Measurements from ENCODE around the gene SPPL2A. TPM values are rescaled to one million over a fixed set of nuclear protein-coding genes. Genes with fewer than 3 reads are reported as not detected.

SPPL2A gene
- total and polyA plus RNA-seq, 2 of the 13 experiments (the other 11 are each of a cell fraction or from before 2014, with no cell fraction given): 80.5 to 105 TPM

- H3K9me3 ChIP-seq (ENCODE audit: low read length): no peaks in the 10 kb centered on the region
- no peak overlapping the region for H2AFZ ChIP-seq (ENCODE audit: low read length)
- intact Hi-C loops (cut with micrococcal nuclease; ENCODE audit: unreplicated experiment): no loop called here
- peaks cover 7 to 20% of the 10 kb centered on the region in 2 experiments; a peak in 3 of 5 replicates for H3K36me3 ChIP-seq (replicated peaks in 1 of 2; ENCODE audit: control insufficient read depth in 1 of 2, insufficient read depth in 2 of 2, low read length in 2 of 2)
- H3K4me3 ChIP-seq (replicated peaks in 1 of 3; ENCODE audit: insufficient read depth in 1 of 3, low read depth in 2 of 3, low read length in 3 of 3): no peak overlapping the region
- TF ChIP-seq ZFYVE20 (CRISPR knock-in tag; IDR thresholded peaks at IDR 0.05; ENCODE audit: borderline replicate concordance, low read depth) (no peak), ZNF264 (CRISPR knock-in tag; IDR thresholded peaks at IDR 0.05) (no peak), MLX (CRISPR knock-in tag; IDR thresholded peaks at IDR 0.05) (no peak), CCAR2 (optimal IDR thresholded peaks at IDR 0.05; ENCODE audit: low read depth, low read length) (no peak), ELK4 (CRISPR knock-in tag; IDR thresholded peaks at IDR 0.05; ENCODE audit: borderline replicate concordance) (no peak), SOX5 (CRISPR knock-in tag; IDR thresholded peaks at IDR 0.05; ENCODE audit: borderline replicate concordance) (no peak), ZNF597 (CRISPR knock-in tag; IDR thresholded peaks at IDR 0.05) (no peak), ZNF280B (CRISPR knock-in tag; IDR thresholded peaks at IDR 0.05; ENCODE audit: borderline replicate concordance) (no peak), CC2D1A (CRISPR knock-in tag; IDR thresholded peaks at IDR 0.05) (no peak)
- CTCF ChIA-PET (ENCODE audit: low intra/inter-chr PET ratio, low total read pairs): no interaction called here
- H3K27me3 ChIP-seq (ENCODE audit: control insufficient read depth in 1 of 2, insufficient read depth in 2 of 2, low read length in 2 of 2): no peaks in the 10 kb centered on the region
- no peak overlapping the region for H3K27ac ChIP-seq (ENCODE audit: extremely low read length, insufficient read depth, low read length)
- no peak for DNase-seq (ENCODE audit: low spot score)
- peaks cover 16% of the 10 kb centered on the region for H3K79me2 ChIP-seq (ENCODE audit: insufficient read depth, low read length)
- no peak for ATAC-seq
- no peak for FAIRE-seq
- H3K4me1 ChIP-seq (ENCODE audit: insufficient read depth, low read length): no peaks in the 10 kb centered on the region
- no peak overlapping the region for H3K4me2 ChIP-seq (ENCODE audit: low read depth, low read length)
- in situ Hi-C loops (cut with HindIII; ENCODE audit: extremely low pct_ligation_motif_present, low pct_unique_long_range_greater_than_20kb): no loop called here
- 81% methylated on average over 6 of the region's 6 CpGs for WGBS (ENCODE audit: low lambda C conversion rate)
- no TSS peak for BruUV-seq (replicated peaks)
- no peak overlapping the region for H3K9ac ChIP-seq (ENCODE audit: insufficient read depth, low read depth, low read length)
- H4K20me1 ChIP-seq (ENCODE audit: insufficient read depth, low read length): peaks cover 3% of the 10 kb centered on the region; the same call in 1 of the 2 replicates
- POLR2A ChIA-PET: no interaction called here
These were observed 15.2 kb downstream of the SPPL2A start for GRCh38 chr15:50750227-50750705.

Measured in HepG2 (cell line).